GM19240 (cell line): ENCODE data around the gene NINL.

ENCODE experiments used
- DNase-seq: peaks from one replicate; pipeline ENCODE4 v3.0.0; 2011; ENCODE audit warnings: low spot score; ENCODE audit not compliant: insufficient read length

NINL gene

DNA sequence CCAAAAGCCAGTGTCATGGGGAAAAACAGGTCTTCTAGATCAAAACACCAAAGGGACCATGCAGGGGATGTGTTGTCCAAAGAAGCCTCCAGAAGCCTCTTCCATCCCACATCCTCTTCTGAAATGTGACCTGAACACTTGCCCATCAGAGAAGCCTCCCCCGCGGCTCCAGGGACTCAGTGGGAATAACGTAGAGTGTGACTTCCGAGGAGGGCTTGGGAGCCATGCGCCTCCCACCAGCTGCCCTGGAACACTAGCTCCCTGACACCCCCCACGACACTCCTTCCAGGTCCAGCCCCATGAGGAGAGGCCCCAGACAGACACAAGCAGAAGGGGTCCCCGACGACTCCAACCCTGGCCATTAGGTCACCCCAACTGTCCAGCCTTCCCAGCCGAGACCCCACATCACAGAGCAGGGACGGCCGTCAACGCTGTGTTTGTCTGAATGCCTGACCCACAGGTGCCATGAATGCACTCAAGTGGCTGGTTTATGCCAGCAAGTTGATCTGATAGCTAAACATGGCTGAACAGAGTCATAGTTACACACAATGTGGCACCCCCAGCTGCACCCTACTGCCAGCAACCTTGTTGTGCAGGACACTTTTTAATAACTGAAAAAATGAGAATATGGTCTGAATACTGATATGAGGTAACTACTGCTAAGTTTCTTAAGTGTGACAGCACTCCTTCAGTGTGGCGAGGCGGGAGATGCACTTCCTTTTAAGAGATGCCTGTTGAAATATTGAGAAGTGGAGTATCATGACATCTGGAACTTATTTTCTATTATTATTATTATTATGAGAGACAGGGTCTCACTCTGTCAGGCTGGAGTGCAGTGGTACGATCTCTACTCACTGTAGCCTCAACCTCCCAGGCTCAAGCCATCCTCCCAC lies 119.8 kb downstream of the NINL start:
- no peak for DNase-seq

DNA sequence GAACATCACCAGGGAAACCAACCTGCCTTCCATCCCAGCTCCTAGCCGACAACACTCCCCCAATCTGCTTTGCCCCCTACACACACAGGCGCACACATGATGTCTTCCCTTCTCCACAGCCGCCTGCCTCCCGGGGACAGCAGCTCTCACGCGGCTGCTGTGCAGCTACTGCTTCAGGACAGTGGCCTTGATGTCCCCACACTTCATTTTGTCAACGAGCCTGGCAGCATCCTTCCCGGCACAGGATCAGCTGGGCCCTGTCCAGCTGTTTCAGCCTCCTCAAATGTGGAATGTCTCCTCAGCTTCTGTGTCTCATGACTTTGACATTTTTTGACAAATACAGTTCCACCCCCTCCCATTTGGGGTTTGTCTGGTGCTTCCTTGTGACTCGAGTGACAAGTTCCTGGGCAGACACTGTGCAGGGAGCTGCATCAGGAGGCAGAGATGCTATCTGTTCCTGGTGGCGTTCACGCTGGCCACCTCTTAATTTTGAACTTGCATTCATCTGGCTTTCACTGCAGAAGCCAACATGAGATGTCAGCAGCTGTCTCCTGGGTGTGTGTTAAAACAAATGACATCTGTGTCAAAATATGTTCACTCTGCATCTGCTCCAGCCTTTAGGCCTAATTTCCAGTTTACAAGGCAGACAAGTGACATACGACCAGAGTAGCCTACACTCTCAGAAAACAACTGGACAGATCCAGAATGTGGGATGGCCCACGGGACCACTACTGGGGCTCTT lies 120.7 kb downstream of the NINL start:
- DNase-seq, result no peak

DNA sequence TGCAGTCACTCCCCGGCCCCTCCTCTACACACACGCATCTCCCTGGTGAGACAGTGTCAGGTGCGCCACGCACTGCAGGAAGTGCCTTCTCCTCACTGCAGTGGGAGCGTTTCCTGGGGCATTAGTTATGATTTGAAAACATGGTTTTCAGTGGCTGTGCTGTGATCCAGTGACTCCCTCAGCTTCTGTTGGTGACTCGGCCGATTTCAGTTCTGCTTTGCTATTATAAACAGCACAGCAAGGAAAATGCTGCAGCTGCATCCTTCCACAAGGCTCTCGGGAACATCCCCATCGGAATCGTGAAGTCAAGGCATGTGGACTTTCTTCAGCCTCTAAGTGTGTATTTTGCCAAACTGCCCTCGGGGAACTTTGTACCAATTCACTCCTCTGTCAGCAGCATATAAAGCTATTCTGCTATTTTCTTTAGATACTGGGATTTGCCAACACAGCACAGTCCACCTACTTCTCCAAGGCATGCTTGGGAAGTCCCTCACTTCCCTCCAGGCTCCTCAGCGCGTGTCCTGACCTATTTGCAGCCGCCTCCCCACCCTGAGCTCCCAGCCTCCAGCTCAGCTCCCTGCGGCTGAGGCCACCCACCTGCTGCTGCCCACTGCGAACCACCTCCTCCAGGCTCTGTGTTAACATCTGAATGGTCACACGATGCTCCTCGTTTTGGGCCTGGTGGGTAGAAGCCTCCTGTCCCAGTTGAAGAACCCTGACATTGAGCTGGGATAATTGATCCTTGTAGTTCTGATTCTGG lies 123.4 kb downstream of the NINL start:
- no peak for DNase-seq

GRCh38 chr20:25461281-25461650 lies 124.1 kb downstream of the NINL start:
- DNase-seq, result no peak

GRCh38 chr20:25460566-25461280 lies 124.6 kb downstream of the NINL start:
- DNase-seq, result no peak

DNA sequence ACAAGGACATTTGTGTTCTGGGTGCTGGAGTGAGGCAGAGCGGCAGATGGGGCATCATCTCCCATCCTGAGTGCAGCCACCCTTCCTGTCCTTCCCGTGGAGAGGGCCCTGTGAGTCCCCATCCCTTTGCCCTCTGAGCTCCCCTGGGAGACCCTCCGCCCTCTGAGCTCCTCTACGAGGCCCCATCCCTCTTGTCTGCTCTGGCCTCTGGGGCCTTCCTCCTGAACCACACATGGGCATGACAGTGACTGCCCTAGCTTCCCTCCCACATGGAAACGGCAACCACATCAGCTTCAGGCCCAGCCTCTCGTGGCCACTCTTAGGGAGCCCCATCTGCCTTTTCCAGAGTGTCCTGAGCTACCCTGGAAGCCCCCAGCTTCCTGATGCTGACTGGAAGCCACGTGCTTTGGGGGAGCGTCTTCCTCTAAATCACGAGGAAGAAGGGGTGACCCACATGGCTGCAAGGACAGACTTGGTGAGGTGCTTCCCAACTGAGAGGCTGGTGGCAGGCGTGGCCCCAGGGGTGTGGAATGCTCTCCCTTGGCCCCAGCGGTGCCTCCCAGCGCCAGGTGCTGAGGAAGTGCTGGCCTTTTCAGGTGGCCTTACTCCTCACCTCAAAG lies 125.3 kb downstream of the NINL start:
- DNase-seq, result no peak

GRCh38 chr20:25459111-25459830 lies 126.1 kb downstream of the NINL start:
- DNase-seq, result no peak

DNA sequence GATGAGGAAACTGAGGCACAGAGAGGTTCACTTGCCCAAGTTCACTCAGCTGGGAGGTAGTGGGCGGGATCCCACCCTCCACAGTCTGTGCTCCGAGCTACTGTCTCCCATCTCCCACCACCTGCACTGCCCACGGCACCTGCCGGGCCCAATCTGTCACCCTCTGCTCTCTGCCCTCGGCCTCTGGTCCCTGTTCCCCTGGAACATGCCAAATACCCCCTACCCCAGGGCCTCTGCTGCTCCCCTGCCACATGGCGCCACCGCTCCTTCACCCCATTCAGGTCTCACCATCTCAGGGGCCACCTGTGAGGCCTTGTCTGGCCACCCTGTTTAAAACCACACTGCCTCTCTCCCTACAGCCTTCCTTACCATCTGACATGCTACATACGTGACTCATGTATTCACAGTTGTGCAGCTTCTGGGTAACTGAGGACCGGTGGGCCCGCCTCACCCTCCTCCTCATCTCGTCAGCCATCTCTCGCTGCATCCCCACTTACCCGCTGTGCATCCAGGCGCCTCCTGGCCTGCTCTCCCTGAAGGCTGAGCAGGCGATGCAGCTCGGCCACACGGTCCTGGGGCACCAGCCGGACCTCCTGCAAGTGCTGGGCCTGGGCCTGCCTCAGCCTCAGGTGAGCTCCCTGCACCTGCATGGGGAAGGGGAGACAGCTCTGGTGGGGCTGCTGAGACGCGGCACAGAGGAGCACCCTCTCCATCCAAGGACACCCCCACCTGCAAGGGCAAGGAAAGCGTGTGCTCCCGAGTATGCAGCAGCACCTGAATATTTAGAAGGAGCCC lies 127.2 kb downstream of the NINL start:
- DNase-seq, result no peak

DNA sequence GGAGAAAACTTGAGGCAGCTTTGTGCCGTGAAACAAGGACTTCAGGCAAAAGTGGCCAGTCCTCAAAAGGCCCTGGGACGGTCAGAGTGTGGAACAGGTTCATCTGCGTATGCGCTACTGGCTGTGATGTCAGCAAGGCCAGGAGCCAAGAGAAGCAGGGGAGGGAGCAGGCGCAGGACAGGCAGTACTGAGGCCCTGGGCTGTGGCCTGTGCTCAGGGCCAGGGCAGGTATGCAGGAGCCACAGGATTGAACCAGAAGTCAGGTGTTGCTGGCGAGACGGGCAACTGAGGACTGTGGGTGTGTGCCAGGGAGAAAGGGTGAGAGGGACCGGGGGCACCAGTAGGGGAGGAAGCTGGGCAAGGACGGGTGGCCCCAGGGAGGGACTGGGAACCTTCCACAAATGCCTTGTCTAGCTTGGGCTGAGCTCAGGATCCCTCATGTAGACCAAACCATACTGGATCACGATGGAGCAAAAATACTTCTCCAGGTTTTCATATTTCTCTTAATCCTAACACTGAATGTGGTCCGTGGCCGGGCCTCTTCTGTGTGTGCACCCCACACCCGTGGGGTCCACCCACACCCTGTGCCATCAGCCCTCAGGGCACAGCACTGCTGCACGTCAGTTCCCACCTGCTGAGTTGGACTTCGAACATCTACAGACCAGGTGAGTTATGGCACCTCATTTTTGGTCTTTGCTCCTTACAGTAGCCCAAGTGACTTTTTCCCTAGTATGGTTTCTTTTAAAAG lies 131.0 kb downstream of the NINL start:
- no peak for DNase-seq

GRCh38 chr20:25453035-25453810 lies 132.1 kb downstream of the NINL start:
- DNase-seq, result no peak

- no peak for DNase-seq
These were observed 133.0 kb downstream of the NINL start for GRCh38 chr20:25452333-25452732.

DNA sequence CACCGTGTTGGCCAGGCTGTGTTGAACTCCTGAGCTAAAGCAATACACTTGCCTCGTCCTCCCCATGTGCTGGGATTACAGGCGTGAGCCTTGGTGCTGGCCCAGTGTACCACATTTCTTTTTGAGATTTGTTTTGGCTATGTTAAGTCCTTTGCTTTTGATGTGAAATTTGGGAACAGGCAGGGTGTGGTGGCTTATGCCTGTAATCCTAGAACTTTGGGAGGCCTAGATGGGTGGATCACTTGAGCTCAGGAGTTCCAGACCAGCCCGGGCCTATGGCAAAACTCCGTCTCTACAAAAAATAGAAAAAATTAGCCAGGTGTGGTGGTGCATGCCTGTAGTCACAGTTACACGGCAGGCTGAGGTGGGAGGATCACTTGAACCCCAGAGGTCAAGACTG lies 137.7 kb downstream of the NINL start:
- no peak for DNase-seq

DNA sequence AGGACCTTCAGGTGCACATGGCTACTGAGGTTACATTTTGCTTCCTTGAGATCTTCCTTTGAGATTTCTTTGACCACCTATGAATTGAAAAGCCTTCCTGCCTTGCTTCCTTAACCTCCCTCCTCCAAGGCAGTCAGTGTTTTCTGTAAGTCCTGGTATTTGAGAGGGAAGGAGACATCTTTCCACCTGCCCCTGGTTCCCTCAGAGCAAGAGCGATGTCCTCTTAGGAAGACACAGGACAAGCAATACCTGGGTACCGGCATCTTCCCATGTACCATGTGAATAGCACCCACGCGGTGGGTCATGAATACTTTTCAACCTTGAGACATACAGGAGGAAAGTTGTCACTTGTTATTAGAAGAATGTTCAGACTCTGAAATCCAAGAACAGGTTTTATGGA lies 140.8 kb downstream of the NINL start:
- DNase-seq, result no peak

GRCh38 chr20:25439328-25439727 lies 146.0 kb downstream of the NINL start:
- no peak for DNase-seq

- DNase-seq, result no peak
These were observed 148.2 kb downstream of the NINL start for GRCh38 chr20:25437153-25437581.

DNA sequence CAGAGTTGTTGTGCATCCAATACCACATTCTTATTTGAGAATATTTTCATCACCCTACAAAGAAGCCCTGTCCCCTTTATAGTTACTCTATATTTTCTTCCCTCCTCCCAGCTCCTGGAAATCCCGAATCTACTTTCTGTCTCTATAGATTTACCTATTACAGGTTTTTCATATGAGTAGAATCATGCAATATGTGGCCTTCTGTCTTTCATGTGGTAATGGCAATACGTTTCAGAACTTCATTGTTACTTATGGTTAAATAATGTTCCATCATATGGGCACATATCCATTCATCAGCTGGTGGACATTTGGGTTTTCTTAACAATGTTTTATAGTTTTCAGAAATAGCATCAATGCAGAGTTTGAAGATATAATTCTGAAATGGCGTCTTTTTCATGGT lies 160.8 kb downstream of the NINL start:
- no peak for DNase-seq

GRCh38 chr20:25422032-25422431 lies 163.3 kb downstream of the NINL start:
- DNase-seq, result no peak

GRCh38 chr20:25421102-25421501 lies 164.2 kb downstream of the NINL start:
- no peak for DNase-seq
